GM13976 (cell line): ENCODE data around the gene ERCC8.

Experiments used
- DNase-seq: peaks from one replicate; pipeline ENCODE4 v3.0.0; 2012; ENCODE audit warnings: low spot score
- in situ Hi-C: fragments of 300-500 bp; cut with MboI; formaldehyde crosslinking; loops from one replicate; pipeline ENCODE4 v1.12.0; 2022; ENCODE audit warnings: low sequenced_read_pairs, mixed read lengths, inconsistent platforms; ENCODE audit not compliant: unreplicated experiment
- TF ChIP-seq, protein P1 (sequence below): IDR thresholded peaks from 2 replicates; pipeline ENCODE4 v1.5.1; 2012; ENCODE audit warnings: borderline replicate concordance, mild to moderate bottlenecking; ENCODE audit not compliant: insufficient read depth; ENCODE audit errors: extremely low read depth, missing control alignments, control extremely low read depth

ERCC8 gene

DNA sequence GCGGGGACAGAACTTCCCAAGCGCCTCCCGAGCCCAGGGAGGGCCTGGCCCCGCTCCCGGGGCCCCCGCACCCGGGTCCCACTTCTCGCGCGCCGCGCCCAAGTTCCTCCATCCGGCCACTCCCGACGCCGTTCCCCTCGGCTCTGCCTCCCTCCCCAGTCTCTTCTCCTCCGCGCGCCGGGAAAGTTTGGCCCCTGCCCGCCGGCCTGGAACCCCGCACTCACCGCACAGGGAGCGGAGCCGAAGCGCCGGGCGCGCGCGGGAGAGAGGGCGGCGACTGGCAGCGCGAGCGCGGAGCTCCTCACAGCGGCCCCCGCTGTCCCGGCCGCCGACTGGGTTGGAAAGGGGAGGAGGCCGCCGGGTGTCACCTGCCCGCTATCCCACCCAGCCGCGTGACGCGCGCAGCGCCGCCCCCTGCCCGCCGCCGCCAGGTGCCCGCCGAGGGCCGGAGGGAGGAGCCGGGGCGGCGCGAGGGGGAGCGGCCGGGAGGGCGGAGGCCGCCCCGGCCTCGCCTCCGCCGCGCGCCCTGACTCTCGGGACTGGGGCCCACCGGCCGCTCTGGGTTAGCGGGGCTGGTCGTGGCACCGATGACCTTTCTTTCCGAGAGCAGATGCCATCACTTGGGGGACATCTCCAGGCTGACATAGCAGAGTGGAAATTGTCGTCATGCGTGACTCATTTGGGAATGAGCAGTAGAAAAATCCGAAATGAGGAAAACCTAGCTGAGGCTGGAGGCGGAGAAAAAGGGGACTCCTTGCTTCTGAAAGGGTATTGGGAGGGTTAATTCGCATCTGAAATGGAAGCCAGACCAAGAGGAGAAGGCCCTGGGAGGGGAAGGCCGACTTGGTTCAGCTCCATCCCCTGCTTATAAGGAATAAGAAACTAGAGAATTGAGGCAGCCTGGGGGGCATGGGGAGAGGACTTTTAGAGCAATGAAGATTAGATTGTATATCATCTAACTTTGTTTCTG lies 100.6 kb downstream of the ERCC8 start, which contains the start of gene ELOVL7:
ELOVL7 (minus strand) TSS at position 334 of the 970 bp plus-strand sequence. CDS start 56,872 bp downstream, outside the sequence.
- in situ Hi-C loops, result no loop called here
- TF ChIP-seq, protein P1, sequence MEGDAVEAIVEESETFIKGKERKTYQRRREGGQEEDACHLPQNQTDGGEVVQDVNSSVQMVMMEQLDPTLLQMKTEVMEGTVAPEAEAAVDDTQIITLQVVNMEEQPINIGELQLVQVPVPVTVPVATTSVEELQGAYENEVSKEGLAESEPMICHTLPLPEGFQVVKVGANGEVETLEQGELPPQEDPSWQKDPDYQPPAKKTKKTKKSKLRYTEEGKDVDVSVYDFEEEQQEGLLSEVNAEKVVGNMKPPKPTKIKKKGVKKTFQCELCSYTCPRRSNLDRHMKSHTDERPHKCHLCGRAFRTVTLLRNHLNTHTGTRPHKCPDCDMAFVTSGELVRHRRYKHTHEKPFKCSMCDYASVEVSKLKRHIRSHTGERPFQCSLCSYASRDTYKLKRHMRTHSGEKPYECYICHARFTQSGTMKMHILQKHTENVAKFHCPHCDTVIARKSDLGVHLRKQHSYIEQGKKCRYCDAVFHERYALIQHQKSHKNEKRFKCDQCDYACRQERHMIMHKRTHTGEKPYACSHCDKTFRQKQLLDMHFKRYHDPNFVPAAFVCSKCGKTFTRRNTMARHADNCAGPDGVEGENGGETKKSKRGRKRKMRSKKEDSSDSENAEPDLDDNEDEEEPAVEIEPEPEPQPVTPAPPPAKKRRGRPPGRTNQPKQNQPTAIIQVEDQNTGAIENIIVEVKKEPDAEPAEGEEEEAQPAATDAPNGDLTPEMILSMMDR, result peak; percentile 41

DNA sequence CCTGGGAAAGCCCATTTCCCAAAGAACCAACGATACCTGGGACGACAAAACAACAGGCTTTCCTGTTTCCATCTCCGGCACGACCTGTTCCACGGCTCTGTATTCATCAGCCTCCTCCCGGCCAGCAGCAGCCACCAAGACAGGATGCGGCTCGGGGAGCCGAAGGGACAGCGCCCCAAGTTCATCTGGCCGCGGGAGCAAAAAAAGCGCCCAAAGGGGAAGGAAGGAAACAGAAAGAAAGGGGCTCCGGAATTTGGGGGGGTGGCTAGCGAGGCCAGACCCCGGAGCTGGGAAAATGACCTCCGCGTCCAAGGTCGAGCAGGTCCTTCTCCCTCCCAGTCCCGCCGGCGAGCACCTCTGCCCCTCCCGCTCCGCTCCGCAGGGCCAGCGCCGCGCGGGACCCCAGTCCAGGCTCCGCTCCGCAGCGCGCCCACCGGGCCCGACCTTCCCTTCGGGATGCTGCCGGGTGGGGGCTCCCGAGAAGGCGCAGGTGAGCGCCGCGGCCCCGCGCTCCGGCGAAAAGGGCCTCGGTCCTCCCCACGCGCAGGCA lies 101.4 kb downstream of the ERCC8 start:
- in situ Hi-C loops, result no loop called here
- TF ChIP-seq, protein P1, result no peak
- peak; percentile 56 for DNase-seq

More for the DNA sequence above, 100.6 kb downstream of the ERCC8 start, which contains the start of gene ELOVL7:
- peak; percentile 85 for DNase-seq

DNA sequence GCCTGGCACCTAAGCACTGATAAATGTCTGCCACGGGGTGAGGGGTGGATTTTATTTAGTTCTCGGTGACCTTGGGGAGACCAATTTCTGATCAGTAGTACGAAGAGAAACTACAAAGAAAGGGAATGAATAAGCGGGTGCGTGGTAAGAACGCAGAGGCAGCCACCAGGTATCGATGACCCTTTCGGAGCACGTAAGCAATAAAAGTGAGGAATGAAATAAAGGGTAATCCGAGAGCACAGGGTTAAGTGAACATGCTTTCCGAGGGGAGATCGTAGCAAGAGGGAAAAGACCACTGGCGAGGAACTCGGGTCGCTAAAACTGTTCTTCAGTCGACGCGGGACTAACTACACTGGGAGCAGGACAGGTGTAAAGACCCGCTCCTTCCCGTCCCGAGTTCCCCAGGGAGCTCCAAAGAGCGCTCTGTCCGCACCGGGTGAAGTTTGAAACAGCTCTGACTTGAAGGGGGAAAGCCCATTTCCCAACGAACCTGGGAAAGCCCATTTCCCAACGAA lies 101.9 kb downstream of the ERCC8 start:
- DNase-seq, result no peak
- in situ Hi-C loops, result no loop called here
- TF ChIP-seq, protein P1, result no peak

DNA sequence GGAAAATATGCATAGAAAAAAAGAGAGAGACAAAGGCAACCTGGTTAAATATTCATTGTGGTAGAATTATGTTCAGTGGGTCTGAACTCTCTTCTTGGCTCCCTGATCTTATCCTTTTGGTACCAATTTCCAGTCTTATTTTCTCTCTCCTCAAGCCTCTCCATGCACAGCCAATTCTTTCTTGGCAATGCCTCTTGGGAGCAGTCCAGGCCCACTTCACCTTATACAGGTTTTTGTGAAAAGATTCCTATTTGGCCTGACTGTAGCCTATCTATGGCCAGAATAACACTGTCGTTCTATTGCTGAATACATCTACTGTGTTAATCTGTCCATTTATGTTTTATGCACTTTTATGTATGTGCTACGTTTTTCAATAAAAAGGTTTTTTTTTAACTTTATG lies 103.5 kb downstream of the ERCC8 start:
- in situ Hi-C loops, result no loop called here
- TF ChIP-seq, protein P1, result no peak
- DNase-seq, result no peak

DNA sequence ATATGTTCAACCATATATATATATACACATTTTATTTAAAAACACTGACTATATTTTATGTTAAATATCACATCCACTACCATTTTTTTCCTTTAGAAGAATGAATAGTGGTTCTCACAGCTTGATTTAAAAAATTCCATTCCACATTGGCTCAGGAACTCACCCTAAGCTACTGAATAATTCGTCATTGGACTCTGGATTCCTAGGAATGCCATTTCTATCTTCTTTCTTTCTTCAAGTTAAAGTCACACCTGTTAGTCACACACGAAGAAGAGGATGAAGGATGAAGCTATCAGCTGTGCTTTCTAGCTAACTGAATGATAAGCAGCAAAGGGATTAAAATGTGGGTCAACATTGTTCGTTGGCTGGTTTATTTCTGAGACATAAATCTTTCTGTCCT lies 108.7 kb downstream of the ERCC8 start:
- no peak for DNase-seq
- in situ Hi-C loops, result no loop called here
- TF ChIP-seq, protein P1, result no peak

DNA sequence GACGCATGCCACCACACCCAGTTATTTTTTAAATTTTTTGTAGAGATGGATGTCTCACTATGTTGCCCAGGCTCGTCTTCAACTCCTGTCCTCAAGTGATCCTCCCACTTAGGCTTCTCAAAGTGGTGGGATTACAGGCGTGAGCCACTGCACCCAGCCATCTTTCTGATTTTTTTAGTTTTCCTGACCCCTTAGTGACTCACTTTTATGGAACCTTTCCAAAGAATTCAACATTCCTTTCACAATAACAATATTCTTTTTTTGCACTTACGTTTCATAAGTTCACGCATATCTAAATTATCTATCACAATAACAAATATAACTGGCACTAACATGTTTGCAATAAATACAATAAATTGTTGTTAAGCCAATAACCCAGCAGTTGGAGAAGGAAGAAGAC lies 109.3 kb downstream of the ERCC8 start:
- no peak for DNase-seq
- in situ Hi-C loops, result no loop called here
- TF ChIP-seq, protein P1, result no peak
